ENCODE measurements around the gene GDF7. TPM values are rescaled to one million over a fixed set of nuclear protein-coding genes. Genes with fewer than 3 reads are reported as not detected.

GDF7 gene
- total RNA-seq, 3 donors from 2014 or later: 0.14 to 0.73 (median 0.14) TPM

GRCh38 chr2:20673686-20674308, 6.9 kb downstream of the GDF7 start:
- intact Hi-C loops (cut with DNase I, micrococcal nuclease): no loop called here
- DNase-seq: no peak
- H3K36me3 ChIP-seq (ENCODE audit: low read depth): no peaks in the 10 kb centered on the region
- no peak overlapping the region for H3K4me3 ChIP-seq
- no peak for TF ChIP-seq CTCF (IDR thresholded peaks at IDR 0.05)
- H3K9me3 ChIP-seq: no peaks in the 10 kb centered on the region
- ATAC-seq: no peak
- peaks cover 18% of the 10 kb centered on the region for H3K4me1 ChIP-seq (ENCODE audit: low read depth)

- ATAC-seq: no peak
- no peak for TF ChIP-seq CTCF (IDR thresholded peaks at IDR 0.05)
- no peak for DNase-seq
- H3K36me3 ChIP-seq (ENCODE audit: low read depth): no peaks in the 10 kb centered on the region
- intact Hi-C loops (cut with DNase I, micrococcal nuclease): no loop called here
- H3K4me1 ChIP-seq (ENCODE audit: low read depth): peaks cover 18% of the 10 kb centered on the region
- no peaks in the 10 kb centered on the region for H3K9me3 ChIP-seq
- H3K4me3 ChIP-seq: no peak overlapping the region
Measured at GRCh38 chr2:20674309-20674965, 7.5 kb downstream of the GDF7 start.

GRCh38 chr2:20674974-20675679, 8.2 kb downstream of the GDF7 start:
- ATAC-seq: no peak
- no peak for DNase-seq

GRCh38 chr2:20675701-20676352, 8.9 kb downstream of the GDF7 start:
- TF ChIP-seq CTCF (IDR thresholded peaks at IDR 0.05): no peak
- DNase-seq (peak; percentile 71 to 83 (median 76)), ATAC-seq (peak; percentile 90)
- no peaks in the 10 kb centered on the region for H3K36me3 ChIP-seq (ENCODE audit: low read depth)
- intact Hi-C loops (cut with DNase I, micrococcal nuclease): no loop called here
- no peaks in the 10 kb centered on the region for H3K9me3 ChIP-seq
- no peak overlapping the region for H3K4me3 ChIP-seq
- peaks cover 18% of the 10 kb centered on the region for H3K4me1 ChIP-seq (ENCODE audit: low read depth)

More at GRCh38 chr2:20674974-20675679, 8.2 kb downstream of the GDF7 start:
- no peak for TF ChIP-seq CTCF (IDR thresholded peaks at IDR 0.05)
- Histone ChIP-seq H3K9me3 (no peaks in the 10 kb centered on the region), H3K4me3 (no peak overlapping the region), H3K4me1 (ENCODE audit: low read depth) (peaks cover 18% of the 10 kb centered on the region), H3K36me3 (ENCODE audit: low read depth) (no peaks in the 10 kb centered on the region)
- intact Hi-C loops (cut with DNase I, micrococcal nuclease): no loop called here

GRCh38 chr2:20676353-20677215, 9.6 kb downstream of the GDF7 start:
- intact Hi-C loops (cut with DNase I, micrococcal nuclease): no loop called here
- Histone ChIP-seq H3K36me3 (ENCODE audit: low read depth) (no peaks in the 10 kb centered on the region), H3K4me1 (ENCODE audit: low read depth) (peaks cover 18% of the 10 kb centered on the region), H3K9me3 (no peaks in the 10 kb centered on the region), H3K4me3 (no peak overlapping the region)
- peak in 1 of 3 donors; percentile 50 for DNase-seq
- TF ChIP-seq CTCF (IDR thresholded peaks at IDR 0.05): peak; percentile 33
- peak; percentile 87 for ATAC-seq
